ENCODE data around the gene CXorf66. TPM values are rescaled to one million over a fixed set of nuclear protein-coding genes. Genes with fewer than 3 reads are reported as not detected.
"Not testable (repeated sequence)": the region's sequence is repeated elsewhere in the genome, so short reads cannot be mapped to it uniquely, and the experiment has no call there.

Gene CXorf66
- total and polyA plus RNA-seq, 11 donors: not detected

DNA sequence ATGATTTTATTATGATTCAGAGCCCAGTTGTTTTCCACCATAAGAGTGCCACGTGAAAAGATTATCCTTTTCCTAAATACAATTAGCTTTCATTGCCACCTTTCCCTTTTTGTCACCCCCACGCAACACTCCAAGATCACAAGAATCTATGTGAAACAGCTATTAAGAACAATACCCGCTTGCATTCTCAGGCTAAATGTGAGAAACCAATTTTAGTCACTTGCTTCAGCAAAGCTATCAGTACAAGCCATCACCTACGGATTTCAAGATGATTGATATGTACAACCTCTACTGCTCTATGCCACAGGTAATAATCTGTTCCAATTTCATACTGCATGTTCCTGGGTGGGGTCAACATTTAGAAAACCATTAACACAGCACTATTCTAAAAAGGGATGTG lies 34.9 kb downstream of the CXorf66 start:
- intact Hi-C loops (cut with DNase I): loop anchor here in 3 of 10 donors (5.0 to 10.0 kb wide), 3 partner anchors 98 to 166 kb away; no protein-coding TSS in a partner anchor
- Histone ChIP-seq H3K36me3 (no peaks in the 10 kb centered on the region), H3K27me3 (peaks cover 0 to 14% (median 0%) of the 10 kb centered on the region in 9 donors), H3K4me3 (peak overlapping the region in 5 of 12 donors; percentile 72 to 97 (median 84)), H3K27ac (no peak overlapping the region), H3K4me1 (peaks cover 0 to 10% (median 0%) of the 10 kb centered on the region in 12 donors), H3K9me3 (no peaks in the 10 kb centered on the region)
- WGBS, 4 donors: 63 to 93% (median 77%) methylated on average over 4 of the region's 4 CpGs
- ATAC-seq: no peak
- no peak for TF ChIP-seq POLR2A (IDR thresholded peaks at IDR 0.05)
- TF ChIP-seq, protein P1, sequence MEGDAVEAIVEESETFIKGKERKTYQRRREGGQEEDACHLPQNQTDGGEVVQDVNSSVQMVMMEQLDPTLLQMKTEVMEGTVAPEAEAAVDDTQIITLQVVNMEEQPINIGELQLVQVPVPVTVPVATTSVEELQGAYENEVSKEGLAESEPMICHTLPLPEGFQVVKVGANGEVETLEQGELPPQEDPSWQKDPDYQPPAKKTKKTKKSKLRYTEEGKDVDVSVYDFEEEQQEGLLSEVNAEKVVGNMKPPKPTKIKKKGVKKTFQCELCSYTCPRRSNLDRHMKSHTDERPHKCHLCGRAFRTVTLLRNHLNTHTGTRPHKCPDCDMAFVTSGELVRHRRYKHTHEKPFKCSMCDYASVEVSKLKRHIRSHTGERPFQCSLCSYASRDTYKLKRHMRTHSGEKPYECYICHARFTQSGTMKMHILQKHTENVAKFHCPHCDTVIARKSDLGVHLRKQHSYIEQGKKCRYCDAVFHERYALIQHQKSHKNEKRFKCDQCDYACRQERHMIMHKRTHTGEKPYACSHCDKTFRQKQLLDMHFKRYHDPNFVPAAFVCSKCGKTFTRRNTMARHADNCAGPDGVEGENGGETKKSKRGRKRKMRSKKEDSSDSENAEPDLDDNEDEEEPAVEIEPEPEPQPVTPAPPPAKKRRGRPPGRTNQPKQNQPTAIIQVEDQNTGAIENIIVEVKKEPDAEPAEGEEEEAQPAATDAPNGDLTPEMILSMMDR (IDR thresholded peaks at IDR 0.05): no peak
- no peak for DNase-seq

DNA sequence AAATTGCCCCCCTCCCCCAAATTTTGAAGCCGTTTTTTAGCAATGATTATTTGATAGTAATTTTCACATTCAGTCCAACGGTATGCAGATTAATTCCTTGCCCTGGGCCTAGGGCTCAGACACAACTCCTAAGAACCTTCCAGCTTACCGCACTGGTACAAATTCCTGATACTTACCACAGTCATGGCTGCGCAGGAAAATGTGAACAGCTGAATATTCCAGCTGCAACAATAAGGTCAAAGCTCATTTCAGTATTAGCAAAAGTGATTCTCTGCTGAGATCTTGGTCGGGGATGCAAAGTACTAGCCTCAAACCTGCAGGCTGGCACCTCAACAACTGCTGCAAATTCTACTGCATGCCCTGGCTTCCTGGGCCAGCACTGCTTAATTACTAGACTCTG lies 35.4 kb downstream of the CXorf66 start:
- 70 to 93% (median 79%) methylated on average over 5 of the region's 5 CpGs for WGBS, 4 donors
- ATAC-seq (no peak), DNase-seq (no peak)
- no peak overlapping the region for H3K4me3 ChIP-seq
- H3K27ac ChIP-seq: no peak overlapping the region
- H3K36me3 ChIP-seq: no peaks in the 10 kb centered on the region
- H3K9me3 ChIP-seq: no peaks in the 10 kb centered on the region
- TF ChIP-seq POLR2A (IDR thresholded peaks at IDR 0.05): no peak
- TF ChIP-seq, protein P1 (IDR thresholded peaks at IDR 0.05): no peak
- H3K4me1 ChIP-seq: peaks cover 0 to 10% (median 0%) of the 10 kb centered on the region in 12 donors
- peaks cover 0 to 14% (median 0%) of the 10 kb centered on the region in 9 donors for H3K27me3 ChIP-seq
- intact Hi-C loops (cut with DNase I): loop anchor here in 3 of 10 donors (5.0 to 10.0 kb wide), 3 partner anchors 98 to 165 kb away; no protein-coding TSS in a partner anchor

DNA sequence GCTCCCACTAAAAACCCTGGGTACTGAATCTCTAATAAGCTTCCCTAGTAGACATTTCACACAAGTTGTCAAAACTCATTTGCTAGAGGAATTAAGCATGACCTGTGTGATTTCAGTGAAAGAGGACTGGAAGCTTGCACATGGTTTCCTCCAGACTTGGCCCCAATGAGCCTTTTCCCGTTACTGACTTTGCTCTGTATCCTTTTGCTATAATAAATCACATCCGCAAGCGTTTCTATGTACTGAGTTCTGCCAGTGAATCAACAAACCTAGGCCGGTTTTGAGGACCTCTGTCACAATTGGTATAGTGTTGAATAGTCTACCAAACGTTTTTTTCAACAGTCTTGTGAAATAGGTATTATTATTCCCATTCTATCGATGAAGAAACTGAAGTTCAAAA lies 40.6 kb downstream of the CXorf66 start:
- Histone ChIP-seq H3K4me1 (peaks cover 0 to 8% (median 0%) of the 10 kb centered on the region in 12 donors), H3K27ac (no peak overlapping the region), H3K4me3 (no peak overlapping the region), H3K9me3 (no peaks in the 10 kb centered on the region), H3K36me3 (no peaks in the 10 kb centered on the region), H3K27me3 (no peaks in the 10 kb centered on the region)
- 64 to 82% (median 74%) methylated on average over 6 of the region's 6 CpGs for WGBS, 4 donors
- TF ChIP-seq POLR2A (IDR thresholded peaks at IDR 0.05): no peak
- TF ChIP-seq, protein P1 (IDR thresholded peaks at IDR 0.05): no peak
- DNase-seq (no peak), ATAC-seq (no peak)
- intact Hi-C loops (cut with DNase I): no loop called here

DNA sequence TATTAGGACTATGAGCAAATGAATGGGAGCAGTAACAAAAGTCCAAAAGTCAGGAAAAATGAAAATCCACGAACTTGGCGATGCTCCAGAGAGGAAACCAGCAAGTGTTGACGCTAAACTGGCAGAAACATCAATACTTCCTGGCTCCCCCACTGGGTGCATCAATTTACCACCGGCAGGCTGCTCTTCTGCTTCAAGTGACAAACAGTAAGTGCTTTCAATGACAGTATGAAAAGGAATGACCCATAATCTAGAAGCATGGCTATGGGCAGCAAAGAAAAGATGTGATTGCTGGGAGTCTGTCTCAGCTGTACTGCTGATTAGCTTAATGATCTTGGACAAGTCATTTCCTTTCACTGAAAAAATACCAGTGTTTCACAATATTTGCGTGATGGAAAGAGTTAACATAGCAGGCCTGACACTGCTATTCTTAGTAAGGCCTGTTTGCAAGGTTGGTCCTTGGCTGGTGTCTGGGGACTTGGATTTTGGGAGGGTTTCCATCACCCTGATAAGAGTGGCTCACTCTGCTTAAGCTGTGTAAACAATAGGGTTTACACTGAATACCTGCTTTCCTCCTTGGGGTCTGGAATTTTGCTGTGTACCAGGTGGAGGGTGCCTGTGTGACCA lies 41.1 kb downstream of the CXorf66 start:
- peak in 1 of 4 donors; percentile 42 for ATAC-seq
- intact Hi-C loops (cut with DNase I): no loop called here
- WGBS, 4 donors: 40 to 55% (median 51%) methylated on average over 5 of the region's 5 CpGs
- no peak overlapping the region for H3K4me3 ChIP-seq
- TF ChIP-seq, protein P1 (IDR thresholded peaks at IDR 0.05): no peak
- TF ChIP-seq POLR2A (IDR thresholded peaks at IDR 0.05): no peak
- no peak overlapping the region for H3K27ac ChIP-seq
- H3K4me1 ChIP-seq: peaks cover 0 to 8% (median 0%) of the 10 kb centered on the region in 12 donors
- H3K36me3 ChIP-seq: no peaks in the 10 kb centered on the region
- DNase-seq: no peak
- no peaks in the 10 kb centered on the region for H3K9me3 ChIP-seq
- H3K27me3 ChIP-seq: no peaks in the 10 kb centered on the region

DNA sequence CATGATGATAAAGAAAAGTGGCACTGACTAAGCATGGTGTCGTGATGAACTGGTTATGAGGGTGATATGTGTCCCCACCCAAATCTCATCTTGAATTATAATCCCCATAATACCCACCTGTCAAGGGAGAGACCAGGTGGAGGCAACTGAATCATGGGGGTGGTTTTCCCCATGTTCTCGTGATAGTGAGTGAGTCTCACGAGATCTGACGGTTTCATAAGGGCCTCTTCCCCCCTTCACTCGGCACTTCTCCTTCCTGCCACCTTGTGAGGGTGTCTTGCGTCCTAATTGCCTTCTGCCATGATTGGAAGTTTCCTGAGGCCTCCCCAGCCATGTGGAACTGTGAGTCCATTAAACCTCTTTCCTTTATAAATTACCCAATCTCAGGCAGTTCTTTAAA lies 44.2 kb downstream of the CXorf66 start:
- intact Hi-C loops (cut with DNase I); H3K36me3 ChIP-seq: not testable (repeated sequence)
- WGBS, 4 donors: 72 to 95% (median 82%) methylated on average over 6 of the region's 6 CpGs

More for the DNA sequence above, 44.2 kb downstream of the CXorf66 start:
- H3K9me3 ChIP-seq, H3K27ac ChIP-seq, H3K4me3 ChIP-seq, ATAC-seq, H3K4me1 ChIP-seq, DNase-seq, H3K27me3 ChIP-seq: not testable (repeated sequence)

Measured in heart left ventricle (tissue), 16 donors.